IPS DF 6.9 (cell line): ENCODE results near the gene KRT86.

Experiments used
- DNase-seq: peaks from one replicate; pipeline ENCODE4 v3.0.0-alpha.2; 2013; ENCODE audit warnings: low read depth, low spot score
- H3K27ac ChIP-seq: one replicate; pipeline ENCODE4 v1.5.1; 2013; ENCODE audit warnings: low read length, control low read depth
- H3K27me3 ChIP-seq: 2 replicates; pipeline ENCODE4 v1.6.1; 2013; ENCODE audit warnings: mild to moderate bottlenecking, low read length; ENCODE audit not compliant: control insufficient read depth, insufficient read depth
- H3K36me3 ChIP-seq: 2 replicates; pipeline ENCODE4 v1.6.1; 2013; ENCODE audit warnings: low read length; ENCODE audit not compliant: control insufficient read depth, insufficient read depth
- H3K4me1 ChIP-seq: 2 replicates; pipeline ENCODE4 v1.6.1; 2013; ENCODE audit warnings: low read length; ENCODE audit not compliant: control insufficient read depth, insufficient read depth
- H3K4me3 ChIP-seq: 2 replicates; pipeline ENCODE4 v1.5.1; 2013; ENCODE audit warnings: mild to moderate bottlenecking, low read length
- H3K9me3 ChIP-seq: 2 replicates; pipeline ENCODE4 v1.6.1; 2013; ENCODE audit warnings: low read length, inconsistent platforms; ENCODE audit not compliant: control insufficient read depth, insufficient read depth
- WGBS: extraction: QIAGEN DNeasy Blood & Tissue Kit; methylation state at CpG from one replicate; pipeline ENCODE4 v1.1.7; 2013; ENCODE audit warnings: mixed read lengths, missing lambda C conversion rate; ENCODE audit not compliant: insufficient read length, insufficient coverage; 5-methylcytosine and 5-hydroxymethylcytosine counted together

KRT86 gene

DNA sequence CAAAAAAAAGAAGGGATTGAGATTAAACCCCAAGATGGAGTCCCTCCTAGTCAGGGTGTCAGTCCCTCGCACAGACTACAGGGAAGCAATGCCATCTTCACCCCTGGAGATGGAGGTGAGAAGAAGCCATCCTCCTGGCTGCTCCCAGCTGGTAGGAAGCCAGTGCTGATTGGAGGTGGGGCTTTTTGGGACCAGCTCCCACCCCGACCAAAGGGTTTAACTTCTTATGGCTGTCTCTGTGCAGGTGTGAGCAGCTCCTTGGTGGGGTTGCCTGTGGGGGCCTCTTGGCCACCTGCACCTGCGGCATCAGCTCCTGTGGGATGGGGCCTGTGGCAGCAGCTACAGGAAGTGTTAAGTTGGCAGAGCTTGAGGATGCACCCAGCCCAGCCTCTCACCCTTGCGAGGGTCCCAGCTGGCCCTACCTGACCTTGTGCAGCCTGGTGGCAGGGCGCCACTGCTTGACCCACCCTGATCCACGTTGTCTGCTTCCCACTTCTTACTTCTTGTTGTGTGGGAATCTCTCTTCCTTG lies 3.8 kb upstream of the KRT86 start:
- Histone ChIP-seq H3K4me3 (no peak overlapping the region), H3K4me1 (no peaks in the 10 kb centered on the region), H3K9me3 (no peaks in the 10 kb centered on the region; the same call in 1 of the 2 replicates), H3K27ac (no peak overlapping the region), H3K27me3 (no peaks in the 10 kb centered on the region), H3K36me3 (no peaks in the 10 kb centered on the region)
- no peak for DNase-seq
- no CpG with 5 or more reads among the region's 6 CpGs for WGBS

DNA sequence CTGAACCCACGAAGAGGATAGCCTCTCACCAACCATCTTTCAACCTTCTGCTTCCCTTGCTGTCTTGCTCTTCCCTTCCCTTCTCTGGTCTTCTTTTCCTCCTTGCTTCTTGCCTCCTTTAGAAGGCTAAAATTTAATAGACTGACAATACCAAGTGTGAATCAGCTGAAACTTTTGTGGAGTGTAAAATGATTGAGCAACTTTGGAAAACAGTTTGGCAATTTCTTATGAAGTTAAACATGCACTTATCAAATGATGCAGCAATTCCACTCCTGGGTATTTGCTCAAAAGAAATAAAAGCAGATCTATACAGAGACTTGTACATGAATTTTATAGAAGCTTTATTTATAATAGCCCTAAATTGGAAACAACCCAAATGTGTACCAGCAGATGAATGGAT lies 3.3 kb upstream of the KRT86 start:
- no peak for DNase-seq
- no CpG with 5 or more reads among the region's 1 CpG for WGBS
- H3K27ac ChIP-seq: no peak overlapping the region
- no peak overlapping the region for H3K4me3 ChIP-seq
- no peaks in the 10 kb centered on the region for H3K27me3 ChIP-seq
- no peaks in the 10 kb centered on the region for H3K4me1 ChIP-seq
- no peaks in the 10 kb centered on the region for H3K36me3 ChIP-seq
- H3K9me3 ChIP-seq: no peaks in the 10 kb centered on the region; the same call in 1 of the 2 replicates

DNA sequence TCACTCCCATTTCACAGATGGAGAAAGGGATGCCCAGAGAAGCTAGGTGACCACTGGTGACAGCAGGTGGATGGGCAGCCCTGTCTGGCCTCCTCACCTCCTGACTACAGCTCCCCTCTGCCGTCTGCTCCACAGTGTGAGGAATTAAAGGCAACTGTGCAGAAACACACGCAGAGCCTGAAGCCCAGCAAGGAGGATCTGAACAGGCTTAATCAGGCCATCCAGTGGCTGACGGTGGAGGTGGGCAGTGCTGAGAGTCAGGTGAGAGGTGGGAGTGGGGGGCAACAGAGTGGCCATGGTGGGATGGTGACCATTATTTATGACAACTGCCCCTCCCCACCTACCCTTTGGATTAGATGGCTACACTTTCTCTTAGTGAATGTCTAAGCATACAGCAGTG lies 1.2 kb downstream of the KRT86 start:
- no peaks in the 10 kb centered on the region for H3K36me3 ChIP-seq
- H3K27ac ChIP-seq: no peak overlapping the region
- H3K9me3 ChIP-seq: no peaks in the 10 kb centered on the region
- H3K4me3 ChIP-seq: no peak overlapping the region
- DNase-seq: no peak
- WGBS: no CpG with 5 or more reads among the region's 3 CpGs
- H3K4me1 ChIP-seq: no peaks in the 10 kb centered on the region
- no peaks in the 10 kb centered on the region; the same call in 1 of the 2 replicates for H3K27me3 ChIP-seq

DNA sequence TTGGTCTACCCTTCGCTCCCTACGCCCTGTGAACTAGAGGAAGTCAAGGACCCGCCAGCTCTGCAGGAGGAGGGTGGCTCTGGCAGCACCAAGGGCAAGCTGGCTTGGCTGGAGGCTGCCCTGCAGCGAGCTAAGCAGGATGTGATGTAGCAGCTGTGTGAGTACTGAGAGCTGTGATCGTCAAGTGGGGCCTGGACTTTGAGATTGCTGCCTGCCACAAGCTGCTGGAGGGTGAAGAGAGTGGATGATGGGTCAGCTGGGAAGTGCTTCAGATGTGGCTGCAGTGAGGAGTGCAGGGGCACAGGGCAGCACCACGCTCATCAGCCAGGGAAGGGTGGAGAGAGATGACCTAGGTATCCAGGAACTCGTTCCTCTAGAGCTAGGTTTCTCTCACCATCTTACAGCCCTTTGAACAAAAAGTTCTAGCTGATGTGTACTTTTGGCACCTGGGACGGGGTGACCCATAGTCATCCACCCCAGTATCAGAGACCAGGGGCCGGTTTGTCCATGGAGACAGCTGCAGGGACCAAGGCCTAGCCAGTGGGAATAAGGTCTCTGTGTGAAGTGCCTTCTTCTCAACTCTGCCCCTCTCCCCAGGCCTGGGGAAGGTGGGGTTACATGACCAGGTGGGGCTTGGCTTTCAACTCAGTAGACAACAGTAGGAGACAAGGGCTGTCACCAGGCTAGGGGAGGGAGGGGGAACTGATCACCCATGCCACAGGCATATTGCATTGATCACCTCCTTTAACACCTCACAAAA lies 3.2 kb downstream of the KRT86 start:
- H3K36me3 ChIP-seq: no peaks in the 10 kb centered on the region
- no peaks in the 10 kb centered on the region for H3K9me3 ChIP-seq
- no peak for DNase-seq
- H3K27me3 ChIP-seq: no peaks in the 10 kb centered on the region; the same call in 1 of the 2 replicates
- H3K27ac ChIP-seq: no peak overlapping the region
- no peaks in the 10 kb centered on the region for H3K4me1 ChIP-seq
- no CpG with 5 or more reads among the region's 9 CpGs for WGBS
- H3K4me3 ChIP-seq: no peak overlapping the region

DNA sequence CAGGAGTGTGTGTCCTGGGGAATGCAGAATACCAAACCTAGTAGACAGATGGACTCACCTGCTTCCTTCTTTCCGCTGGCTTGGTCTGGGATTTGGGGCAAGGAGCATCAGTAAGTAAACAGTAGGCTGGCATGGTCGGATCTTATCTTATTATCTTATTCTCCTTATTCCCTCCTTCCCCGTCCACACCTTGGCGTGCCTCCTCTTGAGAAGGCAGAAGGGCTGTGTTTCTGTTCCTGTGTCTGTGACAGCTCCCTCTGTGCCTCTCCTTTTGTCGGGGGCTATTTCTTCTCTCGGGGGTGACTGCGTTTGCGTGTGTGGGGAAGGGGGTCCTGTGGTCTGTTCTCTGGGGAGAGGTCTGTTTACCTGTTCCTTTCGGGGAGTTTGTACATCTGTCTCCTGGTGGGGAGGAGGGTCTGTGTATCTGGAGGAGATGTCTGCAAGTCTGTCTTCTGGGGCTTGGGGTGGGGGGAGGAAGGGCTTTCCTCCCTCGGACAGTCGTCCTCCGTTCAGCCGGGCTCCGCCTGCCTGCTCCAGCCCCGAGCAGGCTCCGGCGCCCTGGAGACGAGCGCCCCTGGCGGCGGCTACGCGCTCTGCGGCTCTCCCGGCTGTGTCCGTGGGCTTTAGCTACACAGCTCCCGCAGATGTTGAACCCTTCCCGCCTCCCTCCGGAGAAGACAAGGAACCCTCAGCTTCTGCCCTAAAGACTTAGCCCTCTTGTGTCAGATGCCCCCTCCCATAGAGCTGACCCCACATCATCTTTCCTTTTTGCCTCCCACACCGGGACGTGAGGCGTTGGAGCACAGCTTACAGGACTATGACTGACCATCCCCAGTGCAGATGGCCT lies 4.4 kb downstream of the KRT86 start:
- Histone ChIP-seq H3K36me3 (no peaks in the 10 kb centered on the region), H3K9me3 (no peaks in the 10 kb centered on the region), H3K4me3 (peak overlapping the region; percentile 15; the same call in 1 of the 2 replicates), H3K4me1 (no peaks in the 10 kb centered on the region), H3K27ac (no peak overlapping the region), H3K27me3 (no peaks in the 10 kb centered on the region; the same call in 1 of the 2 replicates)
- DNase-seq: peak; percentile 63
- no CpG with 5 or more reads among the region's 32 CpGs for WGBS

DNA sequence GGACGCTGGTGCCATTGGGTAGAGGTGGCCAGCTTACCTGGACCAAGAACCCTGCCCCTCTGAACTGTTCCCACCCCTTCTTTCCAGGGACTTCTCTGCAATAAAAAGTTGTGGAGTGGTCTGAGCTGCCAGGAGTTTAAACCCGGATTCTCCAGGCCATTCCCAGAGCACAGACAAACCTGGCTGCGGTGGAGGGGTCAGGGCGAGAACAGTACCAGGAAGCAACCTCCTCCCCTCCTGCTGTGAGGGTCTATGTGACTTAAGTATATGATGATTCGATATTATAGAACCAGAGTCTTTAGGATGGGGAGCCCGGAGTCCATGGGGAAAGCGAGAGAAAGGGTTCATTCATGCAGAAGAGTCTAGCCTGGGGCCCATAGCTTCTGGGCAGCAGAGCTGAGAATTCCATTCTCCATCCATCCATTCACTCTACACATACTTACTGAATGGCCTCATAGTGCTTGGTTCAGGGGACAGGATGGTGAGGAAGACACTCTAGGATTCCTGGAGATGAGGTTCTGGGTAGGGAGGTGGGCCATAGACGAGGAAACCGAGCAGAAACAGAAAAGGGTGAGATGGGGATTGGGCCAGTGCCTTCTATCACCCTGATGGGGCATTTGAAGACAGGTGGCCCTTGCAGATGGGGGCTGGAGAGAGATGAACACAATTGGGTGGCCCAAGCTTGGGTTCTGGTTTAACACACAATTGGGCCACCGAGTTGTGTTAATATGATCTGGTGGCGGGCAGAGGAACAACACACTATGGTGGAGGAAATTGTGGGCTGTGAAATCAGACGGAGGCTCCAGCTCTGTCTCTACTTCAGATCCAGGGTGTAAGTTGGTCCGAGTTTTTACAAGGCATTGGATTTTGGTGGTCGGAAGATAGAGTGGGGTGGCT lies 5.2 kb downstream of the KRT86 start:
- no peak overlapping the region for H3K27ac ChIP-seq
- no peaks in the 10 kb centered on the region for H3K9me3 ChIP-seq
- H3K4me1 ChIP-seq: no peaks in the 10 kb centered on the region
- H3K4me3 ChIP-seq: no peak overlapping the region
- DNase-seq: no peak
- no CpG with 5 or more reads among the region's 14 CpGs for WGBS
- no peaks in the 10 kb centered on the region; the same call in 1 of the 2 replicates for H3K27me3 ChIP-seq
- H3K36me3 ChIP-seq: no peaks in the 10 kb centered on the region

DNA sequence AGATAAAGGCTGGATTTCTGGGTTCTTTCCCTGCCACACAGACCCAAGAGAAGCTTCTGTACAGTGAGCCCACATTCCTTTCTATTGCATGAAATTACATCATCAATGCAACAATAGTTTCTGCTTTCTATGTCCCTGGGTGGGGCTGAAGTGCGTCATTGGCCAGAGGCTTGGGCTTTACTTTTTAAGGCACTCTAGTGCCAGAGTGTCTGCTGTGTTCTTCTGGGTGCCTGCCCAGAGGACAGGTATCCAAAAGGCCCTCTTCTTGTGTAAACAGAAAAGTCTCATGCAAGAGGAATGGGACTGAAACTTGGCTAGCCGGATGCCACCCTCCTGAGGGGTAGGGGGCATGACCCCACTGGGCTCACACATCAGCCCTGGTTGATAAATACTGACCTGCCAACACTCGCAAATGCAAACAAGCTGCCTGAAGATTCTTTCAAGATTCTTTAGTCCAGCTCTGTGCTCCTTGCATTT lies 5.9 kb downstream of the KRT86 start:
- Histone ChIP-seq H3K4me1 (no peaks in the 10 kb centered on the region), H3K27ac (no peak overlapping the region)
- WGBS: no CpG with 5 or more reads among the region's 3 CpGs

DNA sequence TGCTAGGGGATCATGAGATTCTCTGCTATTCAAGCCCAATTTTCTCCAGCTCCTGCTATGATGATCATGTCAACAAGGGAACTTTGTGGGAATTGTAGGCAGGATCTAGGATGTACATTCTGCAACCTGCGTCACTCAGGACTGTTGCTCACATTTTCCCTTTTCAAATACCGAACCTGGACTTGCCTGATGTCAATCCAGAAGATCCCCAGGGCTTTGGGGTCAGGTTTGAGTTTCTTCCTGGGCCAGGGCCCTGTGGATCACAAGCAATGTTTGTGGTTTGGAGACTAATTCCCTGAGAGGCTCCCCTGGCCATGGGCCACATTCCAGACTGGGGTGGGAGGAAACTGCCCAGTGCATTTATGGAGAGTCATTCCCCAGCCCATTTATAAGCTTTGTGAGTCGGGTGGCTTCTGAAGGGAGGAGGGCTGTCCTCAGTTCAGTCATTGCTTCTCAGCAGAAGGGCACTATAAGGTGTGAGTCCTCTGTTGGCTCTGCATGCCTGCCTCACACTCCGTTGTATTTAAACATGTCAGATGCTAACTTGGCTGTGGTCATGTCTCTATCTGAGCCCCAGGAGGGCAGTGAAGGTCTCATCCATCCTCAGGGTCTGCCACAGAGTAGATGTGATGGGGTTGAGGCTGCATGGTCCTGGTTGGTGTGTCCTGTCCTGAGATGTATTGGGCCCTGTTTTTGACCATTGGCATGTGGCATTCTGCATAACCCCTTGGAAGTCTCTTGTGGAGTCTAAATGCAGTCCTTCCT lies 6.5 kb downstream of the KRT86 start:
- Histone ChIP-seq H3K4me3 (no peak overlapping the region), H3K9me3 (no peaks in the 10 kb centered on the region), H3K4me1 (no peaks in the 10 kb centered on the region), H3K36me3 (no peaks in the 10 kb centered on the region), H3K27ac (no peak overlapping the region), H3K27me3 (no peaks in the 10 kb centered on the region; the same call in 1 of the 2 replicates)
- WGBS: no CpG with 5 or more reads among the region's 4 CpGs
- no peak for DNase-seq

More for the DNA sequence above, 5.9 kb downstream of the KRT86 start:
- H3K9me3 ChIP-seq: no peaks in the 10 kb centered on the region
- DNase-seq: no peak
- H3K27me3 ChIP-seq: no peaks in the 10 kb centered on the region; the same call in 1 of the 2 replicates
- H3K36me3 ChIP-seq: no peaks in the 10 kb centered on the region
- no peak overlapping the region for H3K4me3 ChIP-seq

DNA sequence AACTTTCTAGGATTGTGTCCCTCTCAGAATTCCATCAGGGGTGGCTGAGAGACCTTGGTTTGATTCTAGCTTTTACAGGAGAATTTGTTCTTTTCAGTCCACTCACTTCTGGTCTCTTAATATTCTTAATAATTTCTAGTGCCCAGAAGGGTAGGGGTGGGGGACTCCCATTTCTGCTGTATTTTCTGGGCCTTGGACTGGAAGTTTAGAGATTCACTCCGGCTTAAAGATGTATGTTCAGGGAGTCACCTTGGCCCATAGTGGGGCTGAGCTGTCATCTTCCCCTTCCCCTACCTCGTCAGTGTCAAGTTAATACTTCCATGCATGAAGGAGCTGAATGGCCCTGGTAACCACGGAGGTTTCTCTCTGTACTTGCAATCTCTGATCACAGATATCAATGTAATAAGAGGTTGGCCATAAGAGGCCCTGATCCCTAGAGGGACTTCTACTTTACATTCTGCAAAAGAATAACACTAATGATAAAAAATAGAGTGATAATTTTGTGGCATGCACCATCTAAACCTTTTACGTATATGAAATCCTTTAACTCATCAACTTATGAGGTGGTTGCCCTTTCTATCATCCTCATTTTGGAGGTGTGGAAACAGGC lies 10.2 kb downstream of the KRT86 start:
- Histone ChIP-seq H3K9me3 (no peaks in the 10 kb centered on the region), H3K27me3 (no peaks in the 10 kb centered on the region), H3K4me3 (no peak overlapping the region), H3K36me3 (no peaks in the 10 kb centered on the region), H3K27ac (no peak overlapping the region), H3K4me1 (peaks cover 1% of the 10 kb centered on the region; the same call in 1 of the 2 replicates)
- no peak for DNase-seq
- WGBS: no CpG with 5 or more reads among the region's 4 CpGs
